Measurements from ENCODE around the gene RAB29.

DNA sequence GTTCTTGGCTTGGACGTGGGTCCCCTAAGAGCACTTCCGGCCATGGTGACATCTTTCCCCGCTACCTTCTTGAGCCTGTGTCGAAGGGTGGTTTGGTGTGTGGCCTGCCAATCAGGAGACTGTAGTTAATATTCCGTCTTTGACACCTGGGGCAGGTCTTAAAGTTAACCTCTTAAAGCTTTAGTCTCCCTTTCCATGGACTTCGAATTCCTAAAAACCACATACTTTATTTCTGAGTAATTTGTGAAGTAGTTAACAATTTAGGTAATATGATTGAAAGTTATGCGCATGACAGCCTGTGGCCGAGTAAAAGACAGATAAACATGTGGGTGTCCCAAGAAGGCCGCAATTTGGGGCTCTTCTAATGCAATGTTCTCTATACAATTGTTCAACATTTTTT is 10.2 kb upstream of the RAB29 start:
- no peak for TF ChIP-seq TAF1 (IDR thresholded peaks at IDR 0.05; ENCODE audit: low read depth)
- TF ChIP-seq, protein P1, sequence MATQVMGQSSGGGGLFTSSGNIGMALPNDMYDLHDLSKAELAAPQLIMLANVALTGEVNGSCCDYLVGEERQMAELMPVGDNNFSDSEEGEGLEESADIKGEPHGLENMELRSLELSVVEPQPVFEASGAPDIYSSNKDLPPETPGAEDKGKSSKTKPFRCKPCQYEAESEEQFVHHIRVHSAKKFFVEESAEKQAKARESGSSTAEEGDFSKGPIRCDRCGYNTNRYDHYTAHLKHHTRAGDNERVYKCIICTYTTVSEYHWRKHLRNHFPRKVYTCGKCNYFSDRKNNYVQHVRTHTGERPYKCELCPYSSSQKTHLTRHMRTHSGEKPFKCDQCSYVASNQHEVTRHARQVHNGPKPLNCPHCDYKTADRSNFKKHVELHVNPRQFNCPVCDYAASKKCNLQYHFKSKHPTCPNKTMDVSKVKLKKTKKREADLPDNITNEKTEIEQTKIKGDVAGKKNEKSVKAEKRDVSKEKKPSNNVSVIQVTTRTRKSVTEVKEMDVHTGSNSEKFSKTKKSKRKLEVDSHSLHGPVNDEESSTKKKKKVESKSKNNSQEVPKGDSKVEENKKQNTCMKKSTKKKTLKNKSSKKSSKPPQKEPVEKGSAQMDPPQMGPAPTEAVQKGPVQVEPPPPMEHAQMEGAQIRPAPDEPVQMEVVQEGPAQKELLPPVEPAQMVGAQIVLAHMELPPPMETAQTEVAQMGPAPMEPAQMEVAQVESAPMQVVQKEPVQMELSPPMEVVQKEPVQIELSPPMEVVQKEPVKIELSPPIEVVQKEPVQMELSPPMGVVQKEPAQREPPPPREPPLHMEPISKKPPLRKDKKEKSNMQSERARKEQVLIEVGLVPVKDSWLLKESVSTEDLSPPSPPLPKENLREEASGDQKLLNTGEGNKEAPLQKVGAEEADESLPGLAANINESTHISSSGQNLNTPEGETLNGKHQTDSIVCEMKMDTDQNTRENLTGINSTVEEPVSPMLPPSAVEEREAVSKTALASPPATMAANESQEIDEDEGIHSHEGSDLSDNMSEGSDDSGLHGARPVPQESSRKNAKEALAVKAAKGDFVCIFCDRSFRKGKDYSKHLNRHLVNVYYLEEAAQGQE (IDR thresholded peaks at IDR 0.05; ENCODE audit: low read depth) = no peak

Data from Ishikawa (cell line).